Coronary artery (tissue), 2 donors: ENCODE data around the gene MYL12A.
"Not testable (repeated sequence)": the region's sequence is repeated elsewhere in the genome, so short reads cannot be mapped to it uniquely, and the experiment has no call there.

ENCODE experiments used
- DNase-seq: peaks from one replicate; pipeline ENCODE4 v3.0.0-alpha.2; 2017; ENCODE audit warnings: low spot score
- H3K27ac ChIP-seq, 2 donors: fragments of 200-600 bp; sonication (generic); one replicate each; pipeline ENCODE4 v1.5.1; 2016 to 2019
- H3K4me3 ChIP-seq: fragments of 200-600 bp; sonication (generic); 2 replicates; pipeline ENCODE4 v1.5.1; 2016; ENCODE audit warnings: mild to moderate bottlenecking, moderate library complexity
- TF ChIP-seq, protein P1 (sequence below): fragments of 200-600 bp; sonication (generic); IDR thresholded peaks from one replicate; pipeline ENCODE4 v1.5.1; 2019; ENCODE audit warnings: antibody characterized with exemption

MYL12A gene

DNA sequence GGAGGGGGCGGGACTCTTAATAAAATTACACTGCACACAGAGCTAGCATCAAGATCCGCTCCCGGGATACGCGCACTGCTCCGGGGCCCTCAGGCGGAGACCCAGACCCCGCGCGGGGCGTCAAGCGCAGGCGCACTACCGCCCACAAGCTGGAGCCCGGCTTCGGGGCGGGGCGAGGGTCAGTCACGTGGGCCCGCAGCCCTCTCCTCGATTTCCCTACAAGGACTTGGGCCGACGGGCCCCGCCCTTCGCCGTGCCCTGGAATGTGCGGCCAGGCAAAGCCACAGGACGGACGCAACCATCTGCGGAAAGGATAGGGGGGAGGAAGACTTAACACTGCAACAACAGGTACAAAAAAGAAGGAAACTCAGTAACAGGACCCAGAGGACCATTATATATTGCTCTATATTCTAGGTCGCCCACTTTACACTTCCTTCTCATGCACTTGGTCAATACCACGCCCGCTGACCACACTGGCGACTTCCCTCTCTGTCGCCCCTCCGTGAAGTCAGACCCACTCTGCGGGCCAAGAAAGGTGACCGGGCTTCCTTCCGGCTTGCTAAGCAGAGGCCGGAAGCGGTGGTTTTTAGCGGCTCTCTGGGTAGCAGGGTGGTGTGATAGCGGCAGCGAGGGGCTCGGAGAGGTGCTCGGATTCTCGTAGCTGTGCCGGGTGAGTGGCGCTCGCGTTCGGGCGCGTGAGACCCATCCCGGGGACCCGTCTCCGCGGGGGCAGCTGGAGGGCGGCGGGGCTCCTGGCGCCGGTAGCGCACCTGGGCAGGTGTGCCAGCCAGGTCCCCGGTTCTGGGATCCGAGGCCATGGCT, at the start of gene MYL12A:
MYL12A (plus strand) TSS at position 562 of the 822 bp plus-strand sequence. CDS start 5,447 bp downstream, outside the sequence.
- TF ChIP-seq, protein P1, sequence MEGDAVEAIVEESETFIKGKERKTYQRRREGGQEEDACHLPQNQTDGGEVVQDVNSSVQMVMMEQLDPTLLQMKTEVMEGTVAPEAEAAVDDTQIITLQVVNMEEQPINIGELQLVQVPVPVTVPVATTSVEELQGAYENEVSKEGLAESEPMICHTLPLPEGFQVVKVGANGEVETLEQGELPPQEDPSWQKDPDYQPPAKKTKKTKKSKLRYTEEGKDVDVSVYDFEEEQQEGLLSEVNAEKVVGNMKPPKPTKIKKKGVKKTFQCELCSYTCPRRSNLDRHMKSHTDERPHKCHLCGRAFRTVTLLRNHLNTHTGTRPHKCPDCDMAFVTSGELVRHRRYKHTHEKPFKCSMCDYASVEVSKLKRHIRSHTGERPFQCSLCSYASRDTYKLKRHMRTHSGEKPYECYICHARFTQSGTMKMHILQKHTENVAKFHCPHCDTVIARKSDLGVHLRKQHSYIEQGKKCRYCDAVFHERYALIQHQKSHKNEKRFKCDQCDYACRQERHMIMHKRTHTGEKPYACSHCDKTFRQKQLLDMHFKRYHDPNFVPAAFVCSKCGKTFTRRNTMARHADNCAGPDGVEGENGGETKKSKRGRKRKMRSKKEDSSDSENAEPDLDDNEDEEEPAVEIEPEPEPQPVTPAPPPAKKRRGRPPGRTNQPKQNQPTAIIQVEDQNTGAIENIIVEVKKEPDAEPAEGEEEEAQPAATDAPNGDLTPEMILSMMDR = no peak
- peak; percentile 98 for DNase-seq
- H3K27ac ChIP-seq = peak within 1 kb of the TSS; percentile 96 to 100
- H3K4me3 ChIP-seq = peak within 1 kb of the TSS; percentile 96

DNA sequence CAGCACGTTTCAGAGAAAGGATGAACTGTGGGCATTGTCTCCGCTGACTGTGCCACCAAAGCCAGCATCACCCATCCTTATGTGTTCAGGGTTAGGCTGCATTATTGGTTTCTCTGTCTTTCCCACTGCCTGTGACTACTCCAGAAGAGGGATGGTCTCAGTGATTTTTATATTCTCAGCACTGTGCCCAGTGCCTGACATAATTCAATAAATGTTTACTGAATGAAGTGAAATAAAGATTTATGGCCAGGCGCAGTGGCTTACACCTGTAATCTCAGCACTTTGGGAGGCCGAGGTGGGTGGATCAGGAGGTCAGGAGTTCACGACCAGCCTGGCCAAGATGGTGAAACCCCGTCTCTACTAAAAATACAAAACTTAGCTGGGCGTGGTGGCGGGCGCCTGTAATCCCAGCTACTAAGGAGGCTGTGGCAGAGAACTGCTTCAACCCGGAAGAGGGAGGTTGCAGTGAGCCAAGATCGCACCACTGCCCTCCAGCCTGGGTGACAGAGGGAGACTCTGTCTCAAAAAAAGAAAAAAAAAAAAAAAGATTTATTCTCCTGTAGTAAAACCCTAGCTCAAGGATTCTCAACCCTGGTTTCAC, 49.2 kb upstream of the MYL12A start:
- H3K27ac ChIP-seq, DNase-seq: not testable (repeated sequence)

DNA sequence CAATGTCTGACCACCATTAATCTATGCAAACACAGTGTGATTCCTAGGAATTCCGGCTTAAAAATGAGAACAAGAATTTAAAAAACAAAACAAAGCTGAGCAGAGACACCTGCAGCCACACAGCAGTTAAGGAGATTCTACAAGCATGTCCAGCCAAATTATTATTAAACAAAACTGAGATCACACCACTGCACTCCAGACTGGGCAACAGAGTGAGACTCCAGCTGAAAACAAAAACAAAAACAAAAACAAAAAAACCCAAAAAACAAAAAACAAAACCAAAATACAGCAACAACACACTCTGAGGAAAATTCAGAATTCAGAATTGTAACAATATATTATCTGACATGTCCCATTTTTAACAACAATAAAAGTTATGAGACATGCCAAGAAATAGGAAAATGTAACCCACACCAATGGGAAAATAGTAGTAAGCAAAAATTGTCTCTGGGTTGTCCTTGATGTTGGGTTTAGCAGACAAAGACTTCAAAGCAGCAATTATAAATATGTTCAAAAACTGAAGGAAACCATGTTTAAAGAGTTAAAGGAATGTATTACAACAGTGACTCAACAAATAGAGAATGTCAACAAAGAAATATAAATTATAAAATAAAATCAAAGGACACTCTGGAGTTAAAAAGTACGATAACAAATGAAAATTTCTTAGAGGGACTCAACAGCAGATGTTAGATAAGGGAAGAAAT, 47.5 kb upstream of the MYL12A start:
- Histone ChIP-seq H3K27ac (no peak overlapping the region), H3K4me3 (no peak overlapping the region)
- TF ChIP-seq, protein P1 = no peak
- DNase-seq = no peak

More for the DNA sequence above, 49.2 kb upstream of the MYL12A start:
- H3K4me3 ChIP-seq = not testable (repeated sequence)

DNA sequence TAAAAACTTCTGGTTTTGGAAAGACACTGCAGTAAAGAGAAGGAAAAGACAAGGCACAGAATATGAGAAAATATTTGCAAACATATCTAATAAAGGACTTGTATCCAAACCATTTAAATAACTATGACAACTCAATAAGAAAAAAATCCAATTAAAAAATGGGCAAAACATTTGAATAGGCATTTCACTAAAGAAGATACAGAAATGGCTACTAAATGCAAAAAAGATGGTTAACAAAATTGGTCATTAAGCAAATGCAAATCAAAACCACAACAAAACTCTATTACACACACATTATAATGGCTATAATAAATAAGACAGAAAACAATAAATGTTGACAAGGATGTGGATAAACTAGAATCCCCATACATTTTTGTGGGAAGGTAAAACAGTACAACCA, 42.4 kb upstream of the MYL12A start:
- DNase-seq = no peak
- TF ChIP-seq, protein P1 = no peak
- no peak overlapping the region for H3K27ac ChIP-seq
- no peak overlapping the region for H3K4me3 ChIP-seq

DNA sequence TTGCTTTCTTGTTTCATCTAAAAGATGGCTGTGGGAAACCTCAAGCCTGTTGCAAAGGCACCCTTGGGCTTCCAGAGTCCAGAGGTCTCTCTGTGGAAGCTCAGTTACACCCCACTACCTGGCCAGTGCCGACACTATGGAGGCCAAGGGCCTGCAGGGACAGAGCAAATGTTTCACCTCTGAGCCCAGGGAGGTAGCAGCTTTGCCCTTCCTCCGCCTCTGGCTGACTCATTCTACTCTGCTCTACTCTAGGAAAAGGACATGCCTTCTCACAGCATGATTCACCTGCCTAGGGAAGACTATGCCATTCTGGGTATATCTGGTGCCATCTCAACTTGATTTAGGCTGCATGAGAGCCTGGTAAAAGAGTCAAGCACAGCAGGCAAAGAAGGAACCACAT, 40.0 kb upstream of the MYL12A start:
- TF ChIP-seq, protein P1 = no peak
- H3K4me3 ChIP-seq = no peak overlapping the region
- DNase-seq = no peak
- H3K27ac ChIP-seq = no peak overlapping the region

DNA sequence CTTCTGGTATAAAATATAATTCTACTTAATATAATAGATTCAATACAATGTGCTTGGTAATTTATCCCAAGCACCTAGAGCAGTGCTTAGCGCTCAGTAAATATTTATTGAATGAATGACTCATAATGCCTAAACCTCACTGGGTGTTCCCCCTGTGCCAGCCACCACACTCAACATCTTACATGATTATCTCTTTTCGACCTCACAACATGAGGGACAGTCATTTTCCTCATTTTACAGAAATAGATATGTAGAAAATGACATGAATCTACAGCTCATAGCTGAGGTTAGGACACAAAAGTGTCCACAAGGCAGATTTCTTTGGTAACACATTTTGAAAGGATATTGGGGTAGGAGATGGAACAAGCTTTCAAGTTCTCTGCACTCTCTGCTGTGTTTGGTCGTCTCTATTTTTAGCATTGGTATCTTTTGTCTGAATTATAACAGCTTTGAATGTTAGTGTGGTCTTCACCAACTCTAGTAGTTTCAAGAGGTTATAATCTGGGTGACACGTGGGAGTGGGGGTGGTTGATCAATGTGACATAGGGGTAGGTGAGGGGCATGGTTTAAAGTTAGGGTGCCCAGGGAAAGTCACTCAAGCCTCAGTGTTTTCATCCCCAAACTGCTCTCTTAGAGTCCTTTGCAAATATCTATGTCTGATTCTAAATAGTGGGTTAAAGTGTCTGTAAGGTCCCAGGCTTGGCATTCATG, 37.6 kb upstream of the MYL12A start:
- DNase-seq = no peak
- H3K4me3 ChIP-seq = no peak overlapping the region
- no peak overlapping the region for H3K27ac ChIP-seq
- TF ChIP-seq, protein P1 = no peak
